ENCODE measurements around the gene ODF2. TPM values are rescaled to one million over a fixed set of nuclear protein-coding genes. Genes with fewer than 3 reads are reported as not detected.

Gene ODF2
- total RNA-seq, 2 experiments from 2014 or later = 77.5 to 82.8 TPM

GRCh38 chr9:128540634-128541360 is 85.0 kb downstream of the ODF2 start:
- H3K9me3 Mint-ChIP-seq (ENCODE audit: insufficient read depth) = no peaks in the 10 kb centered on the region
- no peak for DNase-seq
- no peaks in the 10 kb centered on the region for H3K4me1 Mint-ChIP-seq (ENCODE audit: low read depth)
- ChIA-PET CTCF (interaction anchor here (0.7 to 2.9 kb wide), 2 partner anchors 10 to 35 kb away, joined by 3 to 13 read pairs; no protein-coding TSS in a partner anchor), POLR2A (interaction anchor here (0.7 kb wide), 1 partner anchor 11 kb away, joined by 3 read pairs; the partner anchor contains the start of gene SPTAN1)
- no peak overlapping the region for H3K27ac Mint-ChIP-seq
- ATAC-seq = no peak
- no peak overlapping the region for H3K4me3 Mint-ChIP-seq
- no peaks in the 10 kb centered on the region for H3K27me3 Mint-ChIP-seq (ENCODE audit: low read depth)
- peaks cover 54% of the 10 kb centered on the region for H3K36me3 Mint-ChIP-seq (ENCODE audit: low read depth)

DNA sequence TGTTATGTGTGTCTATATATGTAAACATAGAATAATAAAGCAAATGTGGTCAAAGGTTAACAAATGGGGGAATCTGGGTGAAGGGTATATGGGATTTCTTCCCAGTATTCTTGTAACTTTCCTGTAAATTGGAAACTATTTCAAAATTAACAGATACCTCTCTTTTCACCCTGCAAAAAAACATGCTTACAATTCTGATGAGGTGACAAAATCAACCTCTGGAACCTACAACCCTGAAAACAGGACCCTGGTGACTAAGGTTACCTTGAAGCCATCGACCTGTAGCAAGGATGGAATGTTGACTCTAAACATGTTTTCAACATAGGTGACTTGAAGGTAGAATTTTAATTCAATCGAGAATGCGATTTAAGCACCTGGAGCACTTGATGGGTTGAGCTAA is 90.7 kb downstream of the ODF2 start:
- Mint-ChIP-seq H3K27me3 (ENCODE audit: low read depth) (no peaks in the 10 kb centered on the region), H3K9me3 (ENCODE audit: insufficient read depth) (no peaks in the 10 kb centered on the region), H3K27ac (no peak overlapping the region), H3K4me3 (no peak overlapping the region), H3K36me3 (ENCODE audit: low read depth) (peaks cover 10% of the 10 kb centered on the region), H3K4me1 (ENCODE audit: low read depth) (peaks cover 15% of the 10 kb centered on the region)
- ATAC-seq = no peak
- ChIA-PET POLR2A (interaction anchor here (0.6 kb wide), 1 partner anchor 172 kb away, joined by 3 read pairs; no protein-coding TSS in a partner anchor), CTCF (no interaction called here)
- no peak for DNase-seq

- ChIA-PET POLR2A (no interaction called here), CTCF (no interaction called here)
- Mint-ChIP-seq H3K9me3 (ENCODE audit: insufficient read depth) (no peaks in the 10 kb centered on the region), H3K27ac (no peak overlapping the region), H3K27me3 (ENCODE audit: low read depth) (no peaks in the 10 kb centered on the region), H3K4me1 (ENCODE audit: low read depth) (peaks cover 20% of the 10 kb centered on the region), H3K4me3 (no peak overlapping the region), H3K36me3 (ENCODE audit: low read depth) (peaks cover 1% of the 10 kb centered on the region)
- no peak for ATAC-seq
- no peak for DNase-seq
Measured at GRCh38 chr9:128548876-128549275, 93.1 kb downstream of the ODF2 start.

GRCh38 chr9:128550226-128550625 is 94.4 kb downstream of the ODF2 start:
- ATAC-seq (no peak), DNase-seq (no peak)
- CTCF ChIA-PET = interaction anchor here (1.3 to 1.6 kb wide), 3 partner anchors 9 to 45 kb away, joined by 3 to 13 read pairs (median 4); no protein-coding TSS in a partner anchor
- no peaks in the 10 kb centered on the region for H3K36me3 Mint-ChIP-seq (ENCODE audit: low read depth)
- H3K27me3 Mint-ChIP-seq (ENCODE audit: low read depth) = no peaks in the 10 kb centered on the region
- no peak overlapping the region for H3K4me3 Mint-ChIP-seq
- H3K9me3 Mint-ChIP-seq (ENCODE audit: insufficient read depth) = no peaks in the 10 kb centered on the region
- POLR2A ChIA-PET = interaction anchor here (0.8 to 4.3 kb wide), 8 partner anchors 7 to 189 kb away, joined by 3 to 38 read pairs (median 4); partner anchors contain the start of genes GLE1 and SET
- peak overlapping the region; percentile 53 for H3K27ac Mint-ChIP-seq
- peaks cover 20% of the 10 kb centered on the region for H3K4me1 Mint-ChIP-seq (ENCODE audit: low read depth)

Other genes starting within 250 kb of the ODF2 start
- 10 to 100 TPM; 57.9 to 58.8 TPM for gene GOLGA2, start 180.0 kb upstream of the ODF2 start, total RNA-seq
- 10 to 100 TPM; 12.2 to 13.7 TPM for gene SWI5, start 179.7 kb upstream of the ODF2 start, total RNA-seq
- gene TRUB2, start 133.6 kb upstream of the ODF2 start, total RNA-seq = 10 to 100 TPM; 25.5 to 27.7 TPM
- 10 to 100 TPM; 31.8 to 34.9 TPM for gene COQ4, start 133.2 kb upstream of the ODF2 start, total RNA-seq
- gene SLC27A4, start 115.5 kb upstream of the ODF2 start, total RNA-seq = 10 to 100 TPM; 19.0 to 21.7 TPM
- 10 to 100 TPM; 78.9 to 79.9 TPM for gene URM1, start 84.6 kb upstream of the ODF2 start, total RNA-seq
- gene CERCAM, start 35.1 kb upstream of the ODF2 start, total RNA-seq = 1 to 10 TPM; 3.9 to 4.2 TPM
- gene GLE1, start 48.7 kb downstream of the ODF2 start, total RNA-seq = 10 to 100 TPM; 46.5 to 47.7 TPM
- 100 to 1,000 TPM; 292 to 303 TPM for gene SPTAN1, start 96.6 kb downstream of the ODF2 start, total RNA-seq
- gene DYNC2I2, start 200.8 kb downstream of the ODF2 start, total RNA-seq = 10 to 100 TPM; 68.9 to 76.3 TPM
- 100 to 1,000 TPM; 574 to 607 TPM for gene SET, start 233.2 kb downstream of the ODF2 start, total RNA-seq
- 1 to 10 TPM; 7.6 to 8.0 TPM for gene PKN3, start 246.5 kb downstream of the ODF2 start, total RNA-seq